Measurements from ENCODE around the gene PPEF1. TPM values are rescaled to one million over a fixed set of nuclear protein-coding genes. Genes with fewer than 3 reads are reported as not detected.

Gene PPEF1
- total and polyA plus RNA-seq, 2 of the 8 experiments (the other 6 are each of a cell fraction or from before 2014, with no cell fraction given) = 0.08 to 0.30 TPM

- H2AFZ ChIP-seq (ENCODE audit: low read length) = no peak overlapping the region
- H3K23me2 ChIP-seq (ENCODE audit: low read depth, low read length) = no peaks in the 10 kb centered on the region
- no peak for DNase-seq (ENCODE audit: low read depth in 1 of 2, low spot score in 2 of 2)
- 80% methylated on average over 4 of the region's 4 CpGs; no CpG with 5 or more reads in 1 of the 2 experiments for WGBS, 2 experiments (ENCODE audit: extremely low coverage in 1 of 2, insufficient coverage in 1 of 2, insufficient read length in 1 of 2, insufficient replicate concordance in 2 of 2, low coverage in 1 of 2, low lambda C conversion rate in 2 of 2, missing lambda C conversion rate in 1 of 2)
- H3K9ac ChIP-seq (replicated peaks in 1 of 4; ENCODE audit: extremely low read depth in 1 of 4, low read depth in 3 of 4, low read length in 3 of 4) = no peak overlapping the region
- H3K4me1 ChIP-seq (replicated peaks in 1 of 4; ENCODE audit: control insufficient read depth in 3 of 4, insufficient read depth in 4 of 4, low read length in 3 of 4) = peaks cover 0 to 6% (median 3%) of the 10 kb centered on the region in 4 experiments; a peak in 2 of 7 replicates
- no peaks in the 10 kb centered on the region for H3K79me2 ChIP-seq (ENCODE audit: control insufficient read depth in 1 of 2, insufficient read depth in 2 of 2, low read length in 2 of 2)
- H2AK5ac ChIP-seq (ENCODE audit: low read depth, low read length) = no peak overlapping the region
- no peaks in the 10 kb centered on the region for H3K36me3 ChIP-seq (ENCODE audit: control insufficient read depth in 2 of 4, insufficient read depth in 4 of 4, low read length in 3 of 4)
- no peak overlapping the region for H2BK20ac ChIP-seq (ENCODE audit: low read length)
- CTCF ChIA-PET (ENCODE audit: partially characterized antibody) = no interaction called here
- H3K4me3 ChIP-seq (ENCODE audit: extremely low read depth in 1 of 4, insufficient read depth in 2 of 4, low read depth in 3 of 4, low read length in 4 of 4) = no peak overlapping the region
- no peaks in the 10 kb centered on the region for H3K27me3 ChIP-seq (replicated peaks in 1 of 4; ENCODE audit: control insufficient read depth in 3 of 4, extremely low read depth in 1 of 4, insufficient read depth in 3 of 4, low read length in 3 of 4)
- H2BK5ac ChIP-seq (ENCODE audit: low read depth, low read length) = no peak overlapping the region
- no peak overlapping the region for H3K23ac ChIP-seq (ENCODE audit: insufficient read length)
- no peak overlapping the region for H2BK120ac ChIP-seq (replicated peaks; ENCODE audit: low read depth, low read length)
- H3K4me2 ChIP-seq (ENCODE audit: insufficient read depth in 1 of 2, low read depth in 2 of 2, low read length in 2 of 2) = no peak overlapping the region
- no peak overlapping the region for H2BK12ac ChIP-seq (ENCODE audit: low read depth, low read length)
- H4K91ac ChIP-seq (replicated peaks; ENCODE audit: insufficient read length, low read length) = no peak overlapping the region
- H4K5ac ChIP-seq (ENCODE audit: insufficient read length, low read depth, low read length) = no peak overlapping the region
- POLR2A ChIA-PET (ENCODE audit: partially characterized antibody) = no interaction called here
- no peaks in the 10 kb centered on the region for H3K79me1 ChIP-seq (ENCODE audit: low read depth, low read length)
- H3K14ac ChIP-seq (ENCODE audit: insufficient read length) = no peak overlapping the region
- no peak overlapping the region for H3K56ac ChIP-seq (replicated peaks; ENCODE audit: insufficient read length, low read depth, low read length)
- H3K27ac ChIP-seq (ENCODE audit: low read depth, low read length) = no peak overlapping the region
- no peak overlapping the region for H3K18ac ChIP-seq (ENCODE audit: extremely low read depth, low read length)
- no peak for TF ChIP-seq CHD2 (IDR thresholded peaks at IDR 0.05; ENCODE audit: low read length)
- TF ChIP-seq ASH2L (IDR thresholded peaks at IDR 0.05; ENCODE audit: low read length) = no peak
- no peak for TF ChIP-seq EZH2 (IDR thresholded peaks at IDR 0.05; ENCODE audit: low read depth, low read length, severe bottlenecking)
- no peak for TF ChIP-seq RBBP5 (IDR thresholded peaks at IDR 0.05; ENCODE audit: borderline replicate concordance, low read depth, low read length)
- H2BK15ac ChIP-seq (ENCODE audit: low read length) = no peak overlapping the region
- no peaks in the 10 kb centered on the region for H4K20me1 ChIP-seq (replicated peaks in 1 of 2; ENCODE audit: control insufficient read depth in 1 of 2, insufficient read depth in 2 of 2, low read length in 2 of 2)
- no peaks in the 10 kb centered on the region for H3K9me3 ChIP-seq (ENCODE audit: insufficient read depth in 2 of 2, low read depth in 1 of 2, low read length in 1 of 2)
- H4K8ac ChIP-seq (ENCODE audit: extremely low read depth, insufficient read depth, low read length) = no peak overlapping the region
- no peak overlapping the region for H3K4ac ChIP-seq (replicated peaks; ENCODE audit: insufficient read length, low read depth, low read length)
- FAIRE-seq = no peak
These were observed 48.2 kb downstream of the PPEF1 start for GRCh38 chrX:18755651-18756050.

All from H1 (cell line).